ENCODE results near the gene CMIP.

CMIP gene

DNA sequence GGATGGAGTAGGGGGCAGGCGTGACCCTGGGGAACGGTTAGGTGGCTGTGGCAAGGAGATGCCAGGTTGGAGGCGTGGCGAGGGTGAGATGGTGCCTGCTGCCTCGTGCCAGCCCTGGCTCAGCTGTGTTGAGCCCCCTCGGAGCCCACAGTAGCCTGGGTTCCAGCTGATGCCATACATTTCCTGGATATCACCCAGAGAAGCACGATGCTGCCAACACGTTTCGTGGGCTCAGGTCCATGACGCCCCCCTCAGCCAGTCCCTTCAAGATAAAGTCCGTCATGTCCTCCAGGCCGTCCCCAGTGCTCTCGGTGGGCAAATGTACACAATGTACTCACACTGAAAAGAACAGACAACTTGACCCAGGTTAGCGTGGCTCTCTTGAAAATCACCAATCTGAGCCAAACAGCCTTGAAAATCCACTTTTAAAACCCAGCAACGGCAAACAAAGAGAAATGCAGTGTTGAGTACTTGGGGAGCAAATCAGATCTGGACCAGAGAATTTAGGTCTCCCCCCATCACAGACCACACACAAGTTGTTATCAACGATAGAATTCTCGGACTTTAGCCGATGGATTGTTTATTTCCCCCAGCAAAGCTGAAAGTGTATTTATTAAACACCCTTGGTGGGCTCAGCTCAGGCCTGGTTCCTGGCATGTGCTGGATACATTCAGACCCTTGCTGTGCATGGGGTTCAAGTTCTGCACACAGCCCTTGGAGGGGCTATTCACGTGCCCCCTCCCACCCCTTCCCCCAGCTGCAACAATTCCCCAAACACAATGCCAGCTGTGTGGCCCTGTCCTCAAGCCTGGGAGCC lies 231.7 kb downstream of the CMIP start:
- H2AK5ac ChIP-seq (ENCODE audit: low read length, severe bottlenecking): no peak overlapping the region
- H3K36me3 ChIP-seq (ENCODE audit: control insufficient read depth in 1 of 2, insufficient read depth in 2 of 2, low read depth in 1 of 2, low read length in 2 of 2): peaks cover 45 to 58% of the 10 kb centered on the region in 2 experiments
- H3K27me3 ChIP-seq (ENCODE audit: control insufficient read depth in 1 of 2, insufficient read depth in 1 of 2, low read length in 2 of 2): no peaks in the 10 kb centered on the region
- 93% methylated on average over 19 of the region's 19 CpGs for WGBS
- H4K8ac ChIP-seq (ENCODE audit: low read length): no peak overlapping the region
- H4K91ac ChIP-seq (ENCODE audit: low read length): no peak overlapping the region
- H2BK120ac ChIP-seq (ENCODE audit: low read depth, low read length): no peak overlapping the region
- no peak overlapping the region for H3K4me2 ChIP-seq (ENCODE audit: low read length, poor library complexity, severe bottlenecking)
- no peak overlapping the region for H3K9ac ChIP-seq (ENCODE audit: low read length)
- H3K9me3 ChIP-seq (ENCODE audit: control insufficient read depth, low read length): no peaks in the 10 kb centered on the region
- no peak overlapping the region for H2AFZ ChIP-seq (ENCODE audit: low read depth, low read length)
- H2BK5ac ChIP-seq (ENCODE audit: low read depth, low read length, poor library complexity, severe bottlenecking): no peak overlapping the region
- no peak overlapping the region for H3K23ac ChIP-seq (ENCODE audit: low read length in 2 of 2)
- no peak overlapping the region for H3K4me3 ChIP-seq (ENCODE audit: insufficient read depth in 1 of 2, low read depth in 1 of 2, low read length in 2 of 2)
- peaks cover 5% of the 10 kb centered on the region for H3K4me1 ChIP-seq (ENCODE audit: control insufficient read depth, insufficient read depth, low read depth, low read length)
- H3K18ac ChIP-seq (ENCODE audit: low read depth in 1 of 2, low read length in 2 of 2): no peak overlapping the region
- no peak overlapping the region for H3K14ac ChIP-seq (ENCODE audit: low read length in 2 of 2)
- H2BK15ac ChIP-seq (ENCODE audit: low read depth, poor library complexity, severe bottlenecking): no peak overlapping the region
- no peak overlapping the region for H2BK12ac ChIP-seq (ENCODE audit: low read length in 2 of 2)
- H3K4ac ChIP-seq (ENCODE audit: low read depth in 1 of 2, low read length in 2 of 2): no peak overlapping the region
- peaks cover 14% of the 10 kb centered on the region for H3K79me1 ChIP-seq (replicated peaks; ENCODE audit: low read length, poor library complexity, severe bottlenecking)
- no peak overlapping the region for H3K27ac ChIP-seq (ENCODE audit: low read length, poor library complexity, severe bottlenecking)
- no peak for DNase-seq

DNA sequence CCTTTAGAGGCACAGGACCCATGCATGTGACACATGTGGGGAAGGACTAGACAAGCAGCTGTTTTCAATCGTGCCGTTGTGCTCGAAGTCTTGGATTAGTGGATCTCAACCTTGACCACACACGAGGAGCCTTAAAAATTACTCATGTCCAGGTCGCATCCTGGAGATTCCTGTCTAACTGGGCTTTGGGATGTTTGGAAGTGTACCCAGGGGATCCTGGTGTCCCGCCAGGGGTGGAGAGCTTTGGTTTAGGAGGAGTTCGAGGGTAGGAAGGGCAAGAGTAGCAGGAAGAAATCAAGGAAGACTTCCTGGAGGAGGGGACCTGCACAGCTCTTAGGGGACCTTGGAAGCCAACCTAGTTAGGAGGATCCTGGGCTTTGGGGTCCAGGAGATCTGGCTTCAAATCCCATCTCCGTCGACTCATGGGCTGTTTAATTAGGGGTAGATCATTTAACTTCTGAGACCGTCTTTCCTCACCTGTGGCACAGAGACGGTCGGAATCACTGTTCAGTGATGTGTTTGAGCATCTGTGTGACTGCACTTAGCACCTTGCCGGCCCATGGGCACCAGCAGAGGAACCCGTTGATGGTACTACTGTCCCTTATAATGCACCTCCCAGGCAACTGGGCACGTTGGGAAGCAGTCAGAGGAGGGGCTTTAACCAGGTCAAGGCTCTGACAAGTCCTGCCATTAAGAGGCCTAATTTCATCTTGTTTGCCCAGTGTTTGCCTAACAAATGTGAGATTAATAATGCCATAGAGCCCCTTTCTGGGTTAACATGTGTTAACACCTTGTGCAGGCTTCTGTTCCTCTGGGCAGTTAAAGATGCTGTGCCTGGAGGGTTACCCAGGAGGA lies 232.5 kb downstream of the CMIP start:
- no peak overlapping the region for H2AFZ ChIP-seq (ENCODE audit: low read depth, low read length)
- no peak overlapping the region for H2BK120ac ChIP-seq (ENCODE audit: low read depth, low read length)
- no peak overlapping the region for H3K18ac ChIP-seq (ENCODE audit: low read depth in 1 of 2, low read length in 2 of 2)

DNA sequence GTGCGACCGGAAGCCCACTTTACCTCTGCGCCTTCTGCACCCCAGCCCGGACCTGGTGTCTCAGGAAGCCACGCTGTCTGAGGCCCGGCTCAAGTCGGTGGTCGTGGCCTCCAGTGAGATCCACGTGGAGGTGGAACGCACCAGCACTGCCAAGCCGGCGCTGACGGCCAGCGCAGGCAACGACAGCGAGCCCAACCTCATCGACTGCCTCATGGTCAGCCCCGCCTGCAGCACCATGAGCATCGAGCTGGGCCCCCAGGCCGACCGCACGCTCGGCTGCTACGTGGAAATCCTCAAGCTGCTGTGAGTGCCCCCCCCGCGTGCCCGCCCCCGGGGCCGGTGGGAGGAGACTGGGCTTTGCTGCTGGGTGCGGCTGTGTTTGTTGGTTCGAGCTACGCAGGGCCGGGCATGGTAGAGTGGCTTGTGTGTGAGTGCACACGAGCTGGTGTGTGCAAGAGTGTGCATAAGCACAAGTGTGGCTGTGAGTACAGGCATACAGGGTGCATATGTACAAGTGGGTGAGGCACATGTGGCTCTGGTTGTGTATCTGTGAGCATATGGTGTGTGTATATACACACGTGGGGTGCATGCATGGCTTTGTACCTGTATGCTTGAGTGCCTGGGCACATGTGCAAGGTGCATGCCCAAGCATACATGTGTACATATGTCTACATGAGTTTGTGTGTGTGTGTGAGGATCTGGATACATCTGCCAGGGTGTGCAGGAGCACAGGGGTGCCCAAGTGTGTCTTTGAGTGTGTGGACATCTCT lies 233.9 kb downstream of the CMIP start:
- no peak overlapping the region for H2BK12ac ChIP-seq (ENCODE audit: low read length in 2 of 2)
- H3K79me1 ChIP-seq (replicated peaks; ENCODE audit: low read length, poor library complexity, severe bottlenecking): peaks cover 23% of the 10 kb centered on the region
- no peak overlapping the region for H2AK5ac ChIP-seq (ENCODE audit: low read length, severe bottlenecking)
- no peaks in the 10 kb centered on the region for H3K9me3 ChIP-seq (ENCODE audit: control insufficient read depth, low read length)
- H3K23ac ChIP-seq (ENCODE audit: low read length in 2 of 2): no peak overlapping the region
- no peak overlapping the region for H3K27ac ChIP-seq (ENCODE audit: low read length, poor library complexity, severe bottlenecking)
- H3K27me3 ChIP-seq (ENCODE audit: control insufficient read depth in 1 of 2, insufficient read depth in 1 of 2, low read length in 2 of 2): no peaks in the 10 kb centered on the region
- no peak for DNase-seq
- H2BK15ac ChIP-seq (ENCODE audit: low read depth, poor library complexity, severe bottlenecking): no peak overlapping the region
- H3K4ac ChIP-seq (ENCODE audit: low read depth in 1 of 2, low read length in 2 of 2): no peak overlapping the region
- H4K8ac ChIP-seq (ENCODE audit: low read length): no peak overlapping the region
- H4K91ac ChIP-seq (ENCODE audit: low read length): peak overlapping the region; percentile 25
- peaks cover 31 to 53% of the 10 kb centered on the region in 2 experiments for H3K36me3 ChIP-seq (ENCODE audit: control insufficient read depth in 1 of 2, insufficient read depth in 2 of 2, low read depth in 1 of 2, low read length in 2 of 2)
- no peak overlapping the region for H3K4me2 ChIP-seq (ENCODE audit: low read length, poor library complexity, severe bottlenecking)
- H2AFZ ChIP-seq (ENCODE audit: low read depth, low read length): no peak overlapping the region
- no peak overlapping the region for H3K14ac ChIP-seq (ENCODE audit: low read length in 2 of 2)
- no peak overlapping the region for H2BK120ac ChIP-seq (ENCODE audit: low read depth, low read length)
- peaks cover 4% of the 10 kb centered on the region for H3K4me1 ChIP-seq (ENCODE audit: control insufficient read depth, insufficient read depth, low read depth, low read length)
- H3K4me3 ChIP-seq (ENCODE audit: insufficient read depth in 1 of 2, low read depth in 1 of 2, low read length in 2 of 2): no peak overlapping the region
- no peak overlapping the region for H3K9ac ChIP-seq (ENCODE audit: low read length)
- WGBS: 95% methylated on average over 35 of the region's 35 CpGs
- H3K18ac ChIP-seq (ENCODE audit: low read depth in 1 of 2, low read length in 2 of 2): no peak overlapping the region
- H2BK5ac ChIP-seq (ENCODE audit: low read depth, low read length, poor library complexity, severe bottlenecking): no peak overlapping the region

More for the DNA sequence above, 232.5 kb downstream of the CMIP start:
- peaks cover 5% of the 10 kb centered on the region for H3K4me1 ChIP-seq (ENCODE audit: control insufficient read depth, insufficient read depth, low read depth, low read length)
- H3K4ac ChIP-seq (ENCODE audit: low read depth in 1 of 2, low read length in 2 of 2): no peak overlapping the region
- no peak overlapping the region for H3K14ac ChIP-seq (ENCODE audit: low read length in 2 of 2)
- no peak overlapping the region for H3K4me2 ChIP-seq (ENCODE audit: low read length, poor library complexity, severe bottlenecking)
- H3K9ac ChIP-seq (ENCODE audit: low read length): no peak overlapping the region
- H2BK12ac ChIP-seq (ENCODE audit: low read length in 2 of 2): no peak overlapping the region
- H4K91ac ChIP-seq (ENCODE audit: low read length): no peak overlapping the region
- no peak overlapping the region for H2AK5ac ChIP-seq (ENCODE audit: low read length, severe bottlenecking)
- DNase-seq: no peak
- peaks cover 40 to 57% of the 10 kb centered on the region in 2 experiments for H3K36me3 ChIP-seq (ENCODE audit: control insufficient read depth in 1 of 2, insufficient read depth in 2 of 2, low read depth in 1 of 2, low read length in 2 of 2)
- WGBS: 93% methylated on average over 15 of the region's 15 CpGs
- H4K8ac ChIP-seq (ENCODE audit: low read length): no peak overlapping the region
- H3K4me3 ChIP-seq (ENCODE audit: insufficient read depth in 1 of 2, low read depth in 1 of 2, low read length in 2 of 2): no peak overlapping the region
- H3K9me3 ChIP-seq (ENCODE audit: control insufficient read depth, low read length): no peaks in the 10 kb centered on the region
- H3K27me3 ChIP-seq (ENCODE audit: control insufficient read depth in 1 of 2, insufficient read depth in 1 of 2, low read length in 2 of 2): no peaks in the 10 kb centered on the region
- no peak overlapping the region for H3K27ac ChIP-seq (ENCODE audit: low read length, poor library complexity, severe bottlenecking)
- no peak overlapping the region for H2BK15ac ChIP-seq (ENCODE audit: low read depth, poor library complexity, severe bottlenecking)
- H3K79me1 ChIP-seq (replicated peaks; ENCODE audit: low read length, poor library complexity, severe bottlenecking): peaks cover 17% of the 10 kb centered on the region
- no peak overlapping the region for H2BK5ac ChIP-seq (ENCODE audit: low read depth, low read length, poor library complexity, severe bottlenecking)
- no peak overlapping the region for H3K23ac ChIP-seq (ENCODE audit: low read length in 2 of 2)
